ENCODE results near the gene SLC35B2.

SLC35B2 gene

GRCh38 chr6:44224029-44224964 lies 33.0 kb downstream of the SLC35B2 start:
- DNase-seq, result peak in 4 of 58 donors; percentile 7 to 37 (median 22)

DNA sequence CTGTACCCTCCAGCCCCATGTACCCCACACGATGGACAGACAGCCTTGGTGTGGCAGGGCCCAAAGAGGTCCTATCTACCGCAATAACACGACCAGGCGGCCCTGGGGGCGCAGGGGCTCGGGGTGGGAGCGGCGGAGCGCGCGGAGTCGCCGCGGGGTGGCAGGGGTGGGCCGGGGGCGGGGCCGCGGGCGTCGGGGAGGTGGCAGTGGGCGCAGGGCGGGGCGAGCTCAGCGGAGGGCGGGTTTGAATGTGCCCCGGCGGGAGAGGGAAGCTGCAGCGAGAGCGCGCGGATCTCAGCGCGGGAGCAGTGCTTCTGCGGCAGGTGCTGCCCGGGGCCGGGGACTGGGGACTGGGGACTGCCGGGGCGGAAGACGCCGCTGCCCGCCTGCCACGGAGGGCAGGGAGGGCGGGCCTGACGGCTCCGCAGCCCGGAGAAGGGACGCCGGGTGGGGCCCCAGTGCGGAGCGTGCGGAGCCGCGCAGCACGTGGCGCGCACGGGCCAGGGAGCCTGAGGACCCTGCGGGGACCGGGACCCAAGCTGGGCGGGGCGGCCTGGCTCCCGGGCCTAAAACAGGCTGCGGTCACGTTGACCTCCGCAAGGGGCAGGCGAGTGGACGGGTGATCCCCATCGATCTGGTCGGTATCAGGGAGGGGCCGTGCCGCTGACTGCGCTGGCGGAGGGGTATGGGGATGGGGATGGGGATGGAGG lies 33.9 kb downstream of the SLC35B2 start, which contains the start of gene SLC29A1:
Gene SLC29A1 (plus strand): TSS at position 277 of the 710 bp plus-strand sequence. CDS start 3,719 bp downstream, outside the sequence.
- DNase-seq, result peak in 51 of 58 donors; percentile 20 to 79 (median 50)

DNA sequence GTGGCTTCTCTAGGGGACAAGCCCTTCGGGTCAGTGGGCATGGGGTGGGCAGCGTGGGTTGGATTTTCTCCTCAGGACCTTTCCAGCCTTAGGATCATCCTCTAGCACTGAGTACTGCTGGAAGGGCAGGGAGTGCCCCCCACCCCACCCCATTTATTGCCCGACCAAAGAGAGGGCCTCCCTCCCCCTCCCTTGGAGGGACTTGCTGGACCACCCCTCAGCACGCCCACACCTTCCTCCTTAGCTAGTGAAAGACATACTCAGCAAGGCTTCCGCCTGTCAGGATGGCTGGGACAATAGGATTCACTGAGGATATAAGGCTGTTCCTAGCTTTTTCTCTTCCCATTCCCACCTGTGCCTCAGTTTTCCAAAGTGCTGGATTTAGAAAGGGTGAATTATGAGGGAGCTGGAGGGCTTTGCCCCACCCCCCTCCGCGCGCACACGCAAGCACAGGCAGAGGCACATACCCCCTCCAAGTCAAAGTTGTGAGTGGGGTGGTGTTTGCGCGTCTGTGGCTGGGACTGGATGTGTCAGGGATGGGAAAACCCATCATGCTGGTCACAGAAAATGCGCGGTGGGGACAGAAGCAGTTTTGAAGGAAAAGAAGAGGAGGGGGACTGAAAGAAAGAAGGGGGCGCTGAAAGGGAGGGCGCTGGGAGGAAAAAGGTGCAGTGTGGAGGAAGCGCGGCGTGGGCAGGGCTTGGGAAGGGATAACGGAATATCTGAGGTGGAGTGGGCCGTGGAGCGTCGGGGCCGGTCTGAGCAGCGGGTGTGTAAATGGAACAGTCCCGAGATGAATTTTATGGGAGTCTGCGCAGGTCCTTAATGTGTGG lies 34.6 kb downstream of the SLC35B2 start:
- DNase-seq, result no peak

- no peak for DNase-seq
Observed at GRCh38 chr6:44221961-44222335, 35.4 kb downstream of the SLC35B2 start.

GRCh38 chr6:44221291-44221960 lies 35.9 kb downstream of the SLC35B2 start:
- DNase-seq, result peak in 53 of 58 donors; percentile 10 to 80 (median 59)

- DNase-seq, result no peak
Observed at GRCh38 chr6:44220913-44221290, 36.4 kb downstream of the SLC35B2 start.

- no peak for DNase-seq
Observed at GRCh38 chr6:44219815-44220784, 37.2 kb downstream of the SLC35B2 start.

- peak in 31 of 58 donors; percentile 16 to 66 (median 39) for DNase-seq
Observed at GRCh38 chr6:44219053-44219814, 38.1 kb downstream of the SLC35B2 start.

DNA sequence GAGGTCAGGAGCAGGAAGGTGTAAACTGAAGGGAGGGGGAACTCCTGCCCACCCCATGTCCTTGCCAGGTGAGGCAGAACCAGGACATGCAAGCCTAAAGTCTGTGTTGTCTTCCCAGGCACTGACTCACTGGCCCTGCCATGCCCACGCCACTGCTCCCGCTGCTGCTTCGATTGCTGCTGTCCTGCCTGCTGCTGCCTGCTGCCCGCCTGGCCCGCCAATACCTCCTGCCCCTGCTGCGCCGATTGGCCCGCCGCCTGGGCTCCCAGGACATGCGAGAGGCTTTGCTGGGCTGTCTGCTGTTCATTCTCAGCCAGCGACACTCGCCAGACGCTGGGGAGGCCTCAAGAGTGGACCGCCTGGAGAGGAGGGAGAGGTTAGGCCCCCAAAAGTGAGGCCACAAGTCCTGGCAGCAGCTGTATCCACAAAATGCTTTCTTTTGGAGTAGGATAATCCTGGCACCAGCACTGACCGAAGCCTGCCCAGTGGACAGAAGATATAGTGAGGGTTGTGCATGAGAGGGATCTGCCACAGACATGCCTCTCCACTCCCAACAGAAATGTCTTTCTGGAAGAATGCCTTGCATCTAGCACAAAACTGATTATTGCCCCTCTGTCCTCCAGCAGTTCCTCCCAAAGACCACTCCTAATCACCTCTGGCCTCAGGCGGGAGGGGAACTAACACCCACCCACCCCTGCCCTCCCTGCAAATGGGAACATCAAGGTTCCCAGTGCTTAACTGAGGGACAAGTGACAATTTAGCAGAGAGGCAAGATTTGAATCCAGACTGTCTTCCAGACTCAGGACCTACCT lies 39.8 kb downstream of the SLC35B2 start:
- DNase-seq, result peak in 31 of 58 donors; percentile 16 to 66 (median 30)

- DNase-seq, result no peak
Observed at GRCh38 chr6:44216677-44217331, 40.5 kb downstream of the SLC35B2 start, which contains the start of gene MYMX. Gene MYMX (plus strand): TSS chr6:44216926. CDS start chr6:44217472, 546 bp downstream.

DNA sequence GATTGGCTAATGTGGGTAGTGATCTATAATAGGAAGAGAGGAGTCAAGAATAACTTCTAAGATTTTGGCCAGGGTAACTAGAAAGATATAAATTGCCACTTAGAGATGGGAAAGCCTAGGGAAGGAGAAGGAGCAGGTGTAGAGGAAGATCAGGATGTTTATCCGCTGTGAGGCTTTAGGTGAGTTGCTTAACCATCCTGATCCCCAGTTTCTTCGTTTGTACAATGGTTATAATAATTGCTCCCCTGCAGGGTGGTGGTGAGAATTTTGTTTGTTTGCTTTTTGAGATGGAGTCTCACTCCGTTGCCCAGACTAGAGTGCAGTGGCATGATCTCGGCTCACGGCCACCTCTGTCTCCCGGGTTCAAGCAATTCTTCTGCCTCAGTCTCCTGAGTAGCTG lies 43.0 kb downstream of the SLC35B2 start:
- no peak for DNase-seq

DNA sequence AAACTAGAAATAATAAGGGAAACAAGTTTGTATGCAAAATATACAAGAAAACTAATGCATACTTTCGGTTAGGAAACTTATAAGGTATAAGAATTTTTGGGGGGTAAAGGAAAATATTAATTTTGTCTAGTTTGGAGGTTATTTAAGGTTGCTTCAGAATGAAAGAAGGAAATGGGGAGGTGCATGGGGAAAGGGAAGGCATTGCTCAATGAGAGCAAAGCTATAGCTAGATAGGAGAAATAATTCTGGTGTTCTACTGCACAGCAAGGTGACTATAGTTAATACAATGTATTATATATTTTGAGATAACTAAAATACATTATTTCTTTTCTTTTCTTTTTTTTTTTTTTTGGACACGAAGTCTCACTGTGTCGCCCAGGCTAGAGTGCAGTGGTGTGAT lies 46.0 kb downstream of the SLC35B2 start:
- DNase-seq, result no peak

- no peak for DNase-seq
Observed at GRCh38 chr6:44207966-44208365, 49.4 kb downstream of the SLC35B2 start.

Data from anterior cingulate cortex (tissue), 58 donors.